Measurements from ENCODE around the gene KRTAP21-2.

GRCh38 chr21:30719401-30719800 is 27.7 kb downstream of the KRTAP21-2 start:
- TF ChIP-seq POLR2A (IDR thresholded peaks at IDR 0.05) (no peak), CTCF (IDR thresholded peaks at IDR 0.05) (no peak)

Data from uterus (tissue), 2 donors.